GM12878 (cell line): Measurements from ENCODE around the gene CYBC1.

Source experiments
- CHD1 ChIP-seq: IDR thresholded peaks from 2 replicates; pipeline ENCODE4 v1.6.1; 2012; ENCODE audit warnings: low read depth, low read length, improper control_type of control experiment
- EP300 ChIP-seq, 2 experiments: fragments of 150-350 bp in 1 of 2; IDR thresholded peaks; 2 replicates each; pipeline ENCODE4 v1.6.1; 2011 to 2012; ENCODE audit warnings: low read depth in 2 of 2, low read length in 2 of 2, borderline replicate concordance in 1 of 2, improper control_type of control experiment in 1 of 2, inconsistent platforms in 1 of 2; ENCODE audit not compliant: control insufficient read depth in 1 of 2
- POLR2A ChIP-seq: IDR thresholded peaks from 2 replicates; pipeline ENCODE4 v1.6.1; 2011; ENCODE audit warnings: low read depth, mild to moderate bottlenecking, low read length
- POLR2AphosphoS5 ChIP-seq: IDR thresholded peaks from 2 replicates; pipeline ENCODE4 v1.6.1; 2011; ENCODE audit warnings: mild to moderate bottlenecking, low read length, inconsistent platforms
- SREBF2 ChIP-seq: IDR thresholded peaks from 2 replicates; pipeline ENCODE4 v1.6.1; 2012; ENCODE audit warnings: mild to moderate bottlenecking, low read length
- TF ChIP-seq, protein P1 (sequence below), 3 experiments: IDR thresholded peaks in 2 of 3; conservative IDR thresholded peaks in 1 of 3; 2 replicates each; pipeline ENCODE4 v1.5.1; 2011; ENCODE audit warnings: low read depth in 3 of 3, low read length in 3 of 3, mild to moderate bottlenecking in 3 of 3, control low read depth in 2 of 3, moderate library complexity in 2 of 3, inconsistent platforms in 1 of 3, mixed read lengths in 1 of 3; ENCODE audit not compliant: control insufficient read depth in 2 of 3, insufficient read depth in 1 of 3; ENCODE audit errors: extremely low read depth in 1 of 3
- TF ChIP-seq, protein P2 (sequence below): IDR thresholded peaks from 2 replicates; pipeline ENCODE4 v1.6.1; 2012; ENCODE audit warnings: low read depth, low read length, improper control_type of control experiment
- TF ChIP-seq, protein P3 (sequence below): IDR thresholded peaks from 2 replicates; pipeline ENCODE4 v1.6.1; 2012; ENCODE audit warnings: low read depth, low read length, improper control_type of control experiment
- TF ChIP-seq, protein P4 (sequence below): fragments of 450-650 bp; IDR thresholded peaks from 2 replicates; pipeline ENCODE4 v1.6.1; 2017; ENCODE audit warnings: mild to moderate bottlenecking, moderate library complexity

DNA sequence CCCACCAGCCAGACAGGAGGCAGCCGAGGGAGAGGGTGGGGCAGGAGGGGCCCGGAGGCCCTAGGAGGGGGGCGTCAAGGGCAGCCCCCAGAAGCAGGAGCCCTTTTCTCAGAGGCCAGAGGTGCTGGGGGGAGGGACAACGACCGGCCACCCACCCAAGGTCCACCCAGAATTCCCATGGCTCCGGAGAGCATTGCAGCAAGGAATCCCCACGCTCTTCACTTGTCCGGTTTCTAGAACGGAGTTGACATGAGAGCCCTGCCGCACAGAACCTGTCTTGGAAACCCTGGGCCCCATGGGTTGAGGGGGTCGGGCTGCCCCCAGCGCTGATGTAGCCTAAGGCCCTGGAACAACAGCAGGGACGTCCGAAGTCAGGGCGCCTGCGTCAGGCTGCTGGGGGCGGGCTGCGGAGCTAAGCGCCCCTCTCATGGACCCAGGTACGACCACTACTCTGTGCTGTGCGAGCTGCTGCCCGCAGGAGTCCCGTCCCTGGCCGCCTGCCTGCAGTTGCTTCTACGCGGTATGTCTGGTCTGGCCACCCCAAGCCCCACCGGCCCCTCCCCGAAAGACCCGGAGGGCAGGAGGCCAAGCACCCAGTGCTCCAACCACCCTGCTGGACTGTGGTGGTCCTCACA lies 11.2 kb downstream of the CYBC1 start:
- no peak for TF ChIP-seq POLR2AphosphoS5
- TF ChIP-seq, protein P1, sequence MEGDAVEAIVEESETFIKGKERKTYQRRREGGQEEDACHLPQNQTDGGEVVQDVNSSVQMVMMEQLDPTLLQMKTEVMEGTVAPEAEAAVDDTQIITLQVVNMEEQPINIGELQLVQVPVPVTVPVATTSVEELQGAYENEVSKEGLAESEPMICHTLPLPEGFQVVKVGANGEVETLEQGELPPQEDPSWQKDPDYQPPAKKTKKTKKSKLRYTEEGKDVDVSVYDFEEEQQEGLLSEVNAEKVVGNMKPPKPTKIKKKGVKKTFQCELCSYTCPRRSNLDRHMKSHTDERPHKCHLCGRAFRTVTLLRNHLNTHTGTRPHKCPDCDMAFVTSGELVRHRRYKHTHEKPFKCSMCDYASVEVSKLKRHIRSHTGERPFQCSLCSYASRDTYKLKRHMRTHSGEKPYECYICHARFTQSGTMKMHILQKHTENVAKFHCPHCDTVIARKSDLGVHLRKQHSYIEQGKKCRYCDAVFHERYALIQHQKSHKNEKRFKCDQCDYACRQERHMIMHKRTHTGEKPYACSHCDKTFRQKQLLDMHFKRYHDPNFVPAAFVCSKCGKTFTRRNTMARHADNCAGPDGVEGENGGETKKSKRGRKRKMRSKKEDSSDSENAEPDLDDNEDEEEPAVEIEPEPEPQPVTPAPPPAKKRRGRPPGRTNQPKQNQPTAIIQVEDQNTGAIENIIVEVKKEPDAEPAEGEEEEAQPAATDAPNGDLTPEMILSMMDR (IDR thresholded peaks at IDR 0.05 in 2 of 3, conservative IDR thresholded peaks at IDR 0.05 in 1 of 3; ENCODE audit: control insufficient read depth in 2 of 3, extremely low read depth in 1 of 3, insufficient read depth in 1 of 3, low read depth in 3 of 3, low read length in 3 of 3): no peak
- TF ChIP-seq, protein P2, sequence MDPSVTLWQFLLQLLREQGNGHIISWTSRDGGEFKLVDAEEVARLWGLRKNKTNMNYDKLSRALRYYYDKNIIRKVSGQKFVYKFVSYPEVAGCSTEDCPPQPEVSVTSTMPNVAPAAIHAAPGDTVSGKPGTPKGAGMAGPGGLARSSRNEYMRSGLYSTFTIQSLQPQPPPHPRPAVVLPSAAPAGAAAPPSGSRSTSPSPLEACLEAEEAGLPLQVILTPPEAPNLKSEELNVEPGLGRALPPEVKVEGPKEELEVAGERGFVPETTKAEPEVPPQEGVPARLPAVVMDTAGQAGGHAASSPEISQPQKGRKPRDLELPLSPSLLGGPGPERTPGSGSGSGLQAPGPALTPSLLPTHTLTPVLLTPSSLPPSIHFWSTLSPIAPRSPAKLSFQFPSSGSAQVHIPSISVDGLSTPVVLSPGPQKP: no peak
- TF ChIP-seq, protein P3, sequence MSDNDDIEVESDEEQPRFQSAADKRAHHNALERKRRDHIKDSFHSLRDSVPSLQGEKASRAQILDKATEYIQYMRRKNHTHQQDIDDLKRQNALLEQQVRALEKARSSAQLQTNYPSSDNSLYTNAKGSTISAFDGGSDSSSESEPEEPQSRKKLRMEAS: no peak
- TF ChIP-seq CHD1: no peak
- TF ChIP-seq, protein P4, sequence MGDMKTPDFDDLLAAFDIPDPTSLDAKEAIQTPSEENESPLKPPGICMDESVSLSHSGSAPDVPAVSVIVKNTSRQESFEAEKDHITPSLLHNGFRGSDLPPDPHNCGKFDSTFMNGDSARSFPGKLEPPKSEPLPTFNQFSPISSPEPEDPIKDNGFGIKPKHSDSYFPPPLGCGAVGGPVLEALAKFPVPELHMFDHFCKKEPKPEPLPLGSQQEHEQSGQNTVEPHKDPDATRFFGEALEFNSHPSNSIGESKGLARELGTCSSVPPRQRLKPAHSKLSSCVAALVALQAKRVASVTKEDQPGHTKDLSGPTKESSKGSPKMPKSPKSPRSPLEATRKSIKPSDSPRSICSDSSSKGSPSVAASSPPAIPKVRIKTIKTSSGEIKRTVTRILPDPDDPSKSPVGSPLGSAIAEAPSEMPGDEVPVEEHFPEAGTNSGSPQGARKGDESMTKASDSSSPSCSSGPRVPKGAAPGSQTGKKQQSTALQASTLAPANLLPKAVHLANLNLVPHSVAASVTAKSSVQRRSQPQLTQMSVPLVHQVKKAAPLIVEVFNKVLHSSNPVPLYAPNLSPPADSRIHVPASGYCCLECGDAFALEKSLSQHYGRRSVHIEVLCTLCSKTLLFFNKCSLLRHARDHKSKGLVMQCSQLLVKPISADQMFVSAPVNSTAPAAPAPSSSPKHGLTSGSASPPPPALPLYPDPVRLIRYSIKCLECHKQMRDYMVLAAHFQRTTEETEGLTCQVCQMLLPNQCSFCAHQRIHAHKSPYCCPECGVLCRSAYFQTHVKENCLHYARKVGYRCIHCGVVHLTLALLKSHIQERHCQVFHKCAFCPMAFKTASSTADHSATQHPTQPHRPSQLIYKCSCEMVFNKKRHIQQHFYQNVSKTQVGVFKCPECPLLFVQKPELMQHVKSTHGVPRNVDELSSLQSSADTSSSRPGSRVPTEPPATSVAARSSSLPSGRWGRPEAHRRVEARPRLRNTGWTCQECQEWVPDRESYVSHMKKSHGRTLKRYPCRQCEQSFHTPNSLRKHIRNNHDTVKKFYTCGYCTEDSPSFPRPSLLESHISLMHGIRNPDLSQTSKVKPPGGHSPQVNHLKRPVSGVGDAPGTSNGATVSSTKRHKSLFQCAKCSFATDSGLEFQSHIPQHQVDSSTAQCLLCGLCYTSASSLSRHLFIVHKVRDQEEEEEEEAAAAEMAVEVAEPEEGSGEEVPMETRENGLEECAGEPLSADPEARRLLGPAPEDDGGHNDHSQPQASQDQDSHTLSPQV: no peak
- TF ChIP-seq SREBF2: no peak
- TF ChIP-seq EP300 (IDR thresholded peaks at IDR 0.05; ENCODE audit: borderline replicate concordance in 1 of 2, control insufficient read depth in 1 of 2, low read depth in 2 of 2, low read length in 2 of 2): no peak
- TF ChIP-seq POLR2A: no peak
